Pancreas (tissue), 10 donors: ENCODE results near the gene ARHGAP22. TPM values are rescaled to one million over a fixed set of nuclear protein-coding genes. Genes with fewer than 3 reads are reported as not detected.
A peak's percentile ranks its signal among the peaks of the same experiment; 100 is the strongest.

Experiments used
- ATAC-seq, 4 donors: fragments of 200-7000 bp; cut with Tn5 transposase; one replicate each; pipeline versions ENCODE4 v1.8.0 to v1.9.1; 2020; ENCODE audit warnings: mild to moderate bottlenecking in 4 of 4, moderate library complexity in 4 of 4
- DNase-seq, 6 donors: peaks; one replicate each; pipeline ENCODE4 v3.0.0-alpha.2; 2020
- FAIRE-seq: peaks from 2 replicates; lab custom pipeline; 2012; peaks lifted over from hg19 to GRCh38; lab: Jason Lieb, UNC
- H3K27ac ChIP-seq, 4 donors: fragments of 200-600 bp; sonication (generic); 1 replicate in 3 of 4; 2 replicates in 1 of 4; pipeline versions ENCODE4 v1.5.0 to v1.8.0; 2020
- H3K27me3 ChIP-seq, 4 donors: fragments of 200-600 bp; one replicate each; pipeline ENCODE4 v1.8.0; 2021
- H3K36me3 ChIP-seq, 3 donors: fragments of 200-600 bp; sonication (generic) in 1 of 3; one replicate each; pipeline versions ENCODE4 v1.5.0 to v1.8.0; 2020 to 2021
- H3K4me1 ChIP-seq, 3 donors: fragments of 200-600 bp; one replicate each; pipeline ENCODE4 v1.8.0; 2021
- H3K4me3 ChIP-seq, 4 donors: fragments of 200-600 bp; sonication (generic) in 2 of 4; one replicate each; pipeline versions ENCODE4 v1.5.0 to v1.8.0; 2020 to 2021
- H3K9me3 ChIP-seq, 4 donors: fragments of 200-600 bp; one replicate each; pipeline ENCODE4 v1.8.0; 2021
- CTCF ChIP-seq, 4 donors: fragments of 200-600 bp; sonication (generic) in 3 of 4; IDR thresholded peaks; one replicate each; pipeline versions ENCODE4 v1.5.0 to v1.8.0; 2021; ENCODE audit warnings: antibody characterized with exemption in 4 of 4
- WGBS, 2 donors: extraction: QIAGEN DNeasy Blood & Tissue Kit; methylation state at CpG; one replicate each; pipeline ENCODE4 v1.1.7; 2013; 5-methylcytosine and 5-hydroxymethylcytosine counted together
- intact Hi-C, 3 donors: fragments of 100-400 bp; cut with DNase I; formaldehyde crosslinking; loops; one replicate each; pipeline versions ENCODE4 v1.11.1 to v1.14.2; 2022
- polyA plus RNA-seq, 2 donors: library from polyadenylated mRNA; stranded (reverse); fragments of 200-250 nt; gene quantifications; one replicate each; pipeline ENCODE4 v1.2.3, GENCODE V29; 2013
- total RNA-seq, 6 donors: library from RNA; stranded (reverse); fragmentation: NEBNext Ultra II Directional in 4 of 6; extraction: Animal tissue kit (Norgen Biotek cat#: 25700) in 4 of 6; gene quantifications; one replicate each; pipeline versions ENCODE4 v1.2.1 to v1.2.4, GENCODE V29; 2021 to 2023
- donor health status: healthy with polysubstance abuse.
- donor health status: DM: no; HTN: no; CAD: no; lungs with moderate emphysema.
- donor health status: DM: no; HTN: no; CAD: no.
- donor health status: control.
- donor health status: control.
- donor health status: Bipolar disorder and iron deficiency.
- donor health status: DM: yes; HTN: yes; CAD: no.
- donor health status: DM: no; HTN: no; CAD: no.
- donor health status: DM: no; HTN: no; CAD: no.
- donor health status: DM: yes; HTN: yes; CAD: no.

ARHGAP22 gene
- total and polyA plus RNA-seq, 8 donors, result 1.1 to 6.0 (median 1.9) TPM

- no peaks in the 10 kb centered on the region for H3K27me3 ChIP-seq
- FAIRE-seq (no peak), DNase-seq (no peak), ATAC-seq (no peak)
- 89 to 91% methylated on average over 4 of the region's 4 CpGs for WGBS, 2 donors
- intact Hi-C loops, result no loop called here
- no peak for TF ChIP-seq CTCF (IDR thresholded peaks at IDR 0.05)
- H3K27ac ChIP-seq, result no peak overlapping the region
- no peaks in the 10 kb centered on the region for H3K9me3 ChIP-seq
- no peak overlapping the region for H3K4me3 ChIP-seq
- no peaks in the 10 kb centered on the region for H3K36me3 ChIP-seq
- H3K4me1 ChIP-seq, result no peaks in the 10 kb centered on the region
These were observed 185.2 kb downstream of the ARHGAP22 start for GRCh38 chr10:48419714-48420113.

- DNase-seq, result no peak
- no peaks in the 10 kb centered on the region for H3K36me3 ChIP-seq
- FAIRE-seq, result no peak
- H3K27ac ChIP-seq, result no peak overlapping the region
- 86 to 88% methylated on average over 5 of the region's 5 CpGs for WGBS, 2 donors
- H3K27me3 ChIP-seq, result no peaks in the 10 kb centered on the region
- intact Hi-C loops, result no loop called here
- no peaks in the 10 kb centered on the region for H3K9me3 ChIP-seq
- no peak for TF ChIP-seq CTCF (IDR thresholded peaks at IDR 0.05)
- ATAC-seq, result peak in 1 of 4 donors; percentile 12
- H3K4me1 ChIP-seq, result no peaks in the 10 kb centered on the region
- no peak overlapping the region for H3K4me3 ChIP-seq
These were observed 186.6 kb downstream of the ARHGAP22 start for GRCh38 chr10:48418189-48418788.

- Histone ChIP-seq H3K9me3 (no peaks in the 10 kb centered on the region), H3K27me3 (no peaks in the 10 kb centered on the region), H3K27ac (no peak overlapping the region), H3K36me3 (peaks cover 0 to 2% (median 0%) of the 10 kb centered on the region in 3 donors), H3K4me1 (no peaks in the 10 kb centered on the region), H3K4me3 (no peak overlapping the region)
- intact Hi-C loops, result no loop called here
- WGBS, 2 donors, result 90 to 96% methylated on average over 1 of the region's 1 CpG
- no peak for TF ChIP-seq CTCF (IDR thresholded peaks at IDR 0.05)
- no peak for DNase-seq
- no peak for FAIRE-seq
- no peak for ATAC-seq
These were observed 187.5 kb downstream of the ARHGAP22 start for GRCh38 chr10:48417374-48417773.

GRCh38 chr10:48416584-48417232 lies 188.2 kb downstream of the ARHGAP22 start:
- Histone ChIP-seq H3K4me3 (no peak overlapping the region), H3K9me3 (no peaks in the 10 kb centered on the region), H3K27me3 (no peaks in the 10 kb centered on the region), H3K27ac (no peak overlapping the region), H3K4me1 (no peaks in the 10 kb centered on the region), H3K36me3 (peaks cover 0 to 3% (median 0%) of the 10 kb centered on the region in 3 donors)
- no peak for DNase-seq
- intact Hi-C loops, result no loop called here
- FAIRE-seq, result no peak
- no peak for TF ChIP-seq CTCF (IDR thresholded peaks at IDR 0.05)
- 67 to 72% methylated on average over 2 of the region's 2 CpGs for WGBS, 2 donors
- ATAC-seq, result no peak

GRCh38 chr10:48414778-48415177 lies 190.1 kb downstream of the ARHGAP22 start:
- ATAC-seq (no peak), DNase-seq (no peak), FAIRE-seq (no peak)
- H3K36me3 ChIP-seq, result peaks cover 0 to 5% (median 3%) of the 10 kb centered on the region in 3 donors
- no peaks in the 10 kb centered on the region for H3K9me3 ChIP-seq
- H3K4me3 ChIP-seq, result no peak overlapping the region
- H3K27ac ChIP-seq, result no peak overlapping the region
- TF ChIP-seq CTCF (IDR thresholded peaks at IDR 0.05), result no peak
- 97% methylated on average over 1 of the region's 1 CpG for WGBS, 2 donors
- no peaks in the 10 kb centered on the region for H3K27me3 ChIP-seq
- H3K4me1 ChIP-seq, result no peaks in the 10 kb centered on the region
- intact Hi-C loops, result no loop called here
